Activated gamma-delta T cell treated with Interleukin-2 at 50 U/mL for 16 hours (primary cell): ENCODE results near the gene POLR3B.
"Not testable (repeated sequence)": the region's sequence is repeated elsewhere in the genome, so short reads cannot be mapped to it uniquely, and the experiment has no call there.

Experiments
- DNase-seq: peaks from one replicate; pipeline ENCODE4 v3.0.0-alpha.2; 2020

Gene POLR3B

GRCh38 chr12:106477627-106478026 is 120.1 kb downstream of the POLR3B start:
- DNase-seq = not testable (repeated sequence)

GRCh38 chr12:106480251-106480650 is 122.7 kb downstream of the POLR3B start:
- no peak for DNase-seq

GRCh38 chr12:106481246-106481645 is 123.7 kb downstream of the POLR3B start:
- no peak for DNase-seq

GRCh38 chr12:106487664-106488063 is 130.1 kb downstream of the POLR3B start:
- DNase-seq = no peak

- no peak for DNase-seq
Observed at GRCh38 chr12:106488884-106489283, 131.3 kb downstream of the POLR3B start.

- no peak for DNase-seq
Observed at GRCh38 chr12:106490264-106490663, 132.7 kb downstream of the POLR3B start.

- DNase-seq = no peak
Observed at GRCh38 chr12:106492857-106493256, 135.3 kb downstream of the POLR3B start.

- DNase-seq = no peak
Observed at GRCh38 chr12:106493531-106493930, 136.0 kb downstream of the POLR3B start.

GRCh38 chr12:106495354-106495965 is 137.9 kb downstream of the POLR3B start:
- no peak for DNase-seq

- no peak for DNase-seq
Observed at GRCh38 chr12:106498056-106498455, 140.5 kb downstream of the POLR3B start.

- no peak for DNase-seq
Observed at GRCh38 chr12:106499628-106500027, 142.1 kb downstream of the POLR3B start.

GRCh38 chr12:106506691-106507090 is 149.1 kb downstream of the POLR3B start:
- DNase-seq = no peak

GRCh38 chr12:106508966-106509365 is 151.4 kb downstream of the POLR3B start:
- no peak for DNase-seq

- no peak for DNase-seq
Observed at GRCh38 chr12:106511365-106511764, 153.8 kb downstream of the POLR3B start.

- no peak for DNase-seq
Observed at GRCh38 chr12:106517314-106517713, 159.8 kb downstream of the POLR3B start.

- no peak for DNase-seq
Observed at GRCh38 chr12:106519607-106520021, 162.1 kb downstream of the POLR3B start.

- DNase-seq = no peak
Observed at GRCh38 chr12:106521901-106522300, 164.4 kb downstream of the POLR3B start.

- no peak for DNase-seq
Observed at GRCh38 chr12:106522708-106523107, 165.2 kb downstream of the POLR3B start.

GRCh38 chr12:106527356-106527755 is 169.8 kb downstream of the POLR3B start:
- no peak for DNase-seq

GRCh38 chr12:106541201-106541600 is 183.7 kb downstream of the POLR3B start:
- DNase-seq = no peak

GRCh38 chr12:106551410-106551809 is 193.9 kb downstream of the POLR3B start:
- DNase-seq = no peak

- no peak for DNase-seq
Observed at GRCh38 chr12:106552228-106552627, 194.7 kb downstream of the POLR3B start.
